ENCODE data around the gene KIAA0513. TPM values are rescaled to one million over a fixed set of nuclear protein-coding genes. Genes with fewer than 3 reads are reported as not detected.
A peak's percentile ranks its signal among the peaks of the same experiment; 100 is the strongest.

KIAA0513 gene
- total RNA-seq, 4 donors from 2014 or later = 17.7 to 52.0 (median 23.9) TPM

- DNase-seq = peak in 1 of 3 donors; percentile 64
- Histone ChIP-seq H3K27me3 (no peaks in the 10 kb centered on the region), H3K4me3 (no peak overlapping the region), H3K27ac (no peak overlapping the region), H3K9me3 (no peaks in the 10 kb centered on the region), H3K36me3 (peaks cover 0 to 9% (median 0%) of the 10 kb centered on the region in 3 donors), H3K4me1 (peaks cover 0 to 21% (median 0%) of the 10 kb centered on the region in 4 donors)
- TF ChIP-seq POLR2A (IDR thresholded peaks at IDR 0.05) = no peak
- no peak for TF ChIP-seq CTCF (IDR thresholded peaks at IDR 0.05)
Measured at GRCh38 chr16:85090873-85091521, 63.4 kb downstream of the KIAA0513 start.

DNA sequence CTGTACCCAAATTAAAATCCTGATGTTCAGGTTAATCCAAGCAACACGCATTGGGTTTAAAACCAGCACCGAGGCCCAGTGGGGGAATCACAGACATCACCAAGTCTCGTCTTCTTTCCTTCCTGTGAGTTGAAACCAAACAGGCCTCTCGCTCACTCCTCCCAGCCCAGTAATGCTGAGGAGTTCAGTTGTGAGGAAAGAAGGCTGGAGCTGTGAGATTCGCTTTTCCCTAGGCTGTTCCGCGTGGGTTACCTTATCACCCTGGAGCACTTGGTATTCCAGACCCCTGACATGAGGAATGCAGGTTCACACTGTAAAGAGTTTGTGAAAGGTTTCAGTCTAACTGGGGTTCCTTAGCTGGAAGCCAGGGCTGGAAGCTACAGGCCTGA is 63.9 kb downstream of the KIAA0513 start:
- H3K27me3 ChIP-seq = no peaks in the 10 kb centered on the region
- H3K4me1 ChIP-seq = peaks cover 0 to 18% (median 0%) of the 10 kb centered on the region in 4 donors
- H3K4me3 ChIP-seq = no peak overlapping the region
- H3K9me3 ChIP-seq = no peaks in the 10 kb centered on the region
- no peak for DNase-seq
- H3K27ac ChIP-seq = no peak overlapping the region
- H3K36me3 ChIP-seq = peaks cover 0 to 9% (median 0%) of the 10 kb centered on the region in 3 donors
- no peak for TF ChIP-seq CTCF (IDR thresholded peaks at IDR 0.05)
- TF ChIP-seq POLR2A (IDR thresholded peaks at IDR 0.05) = no peak

- H3K27me3 ChIP-seq = no peaks in the 10 kb centered on the region
- H3K4me1 ChIP-seq = peaks cover 0 to 13% (median 0%) of the 10 kb centered on the region in 4 donors
- no peak overlapping the region for H3K4me3 ChIP-seq
- TF ChIP-seq POLR2A (IDR thresholded peaks at IDR 0.05) (no peak), CTCF (IDR thresholded peaks at IDR 0.05) (no peak)
- no peaks in the 10 kb centered on the region for H3K9me3 ChIP-seq
- H3K27ac ChIP-seq = no peak overlapping the region
- peaks cover 0 to 9% (median 0%) of the 10 kb centered on the region in 3 donors for H3K36me3 ChIP-seq
- no peak for DNase-seq
Measured at GRCh38 chr16:85092309-85092708, 64.7 kb downstream of the KIAA0513 start.

DNA sequence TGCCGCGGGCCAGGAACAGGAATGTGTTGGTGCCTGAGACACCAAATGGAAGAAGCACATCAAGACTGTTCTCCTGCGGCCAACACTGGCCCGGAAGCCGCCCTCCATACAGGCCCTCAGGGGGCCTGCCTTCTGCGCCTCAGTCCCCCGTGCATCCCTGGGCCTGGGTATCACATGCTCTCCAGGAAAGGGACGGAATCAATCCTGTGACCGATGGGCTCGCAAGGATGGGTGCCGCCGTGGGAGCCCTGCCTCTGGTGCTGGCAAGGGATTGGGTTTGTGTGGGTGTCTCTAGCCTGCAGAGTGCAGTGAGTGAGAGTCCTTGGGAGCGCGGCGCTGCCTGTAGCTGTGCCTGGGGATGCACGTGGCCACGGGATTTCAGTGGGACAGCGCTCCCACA is 65.3 kb downstream of the KIAA0513 start:
- Histone ChIP-seq H3K9me3 (no peaks in the 10 kb centered on the region), H3K4me1 (peaks cover 0 to 13% (median 0%) of the 10 kb centered on the region in 4 donors), H3K36me3 (peaks cover 0 to 9% (median 0%) of the 10 kb centered on the region in 3 donors), H3K27ac (no peak overlapping the region), H3K27me3 (no peaks in the 10 kb centered on the region), H3K4me3 (no peak overlapping the region)
- TF ChIP-seq POLR2A (IDR thresholded peaks at IDR 0.05) (no peak), CTCF (IDR thresholded peaks at IDR 0.05) (no peak)
- no peak for DNase-seq

- no peaks in the 10 kb centered on the region for H3K9me3 ChIP-seq
- peaks cover 0 to 4% (median 0%) of the 10 kb centered on the region in 3 donors for H3K36me3 ChIP-seq
- H3K27me3 ChIP-seq = no peaks in the 10 kb centered on the region
- TF ChIP-seq CTCF (IDR thresholded peaks at IDR 0.05) (no peak), POLR2A (IDR thresholded peaks at IDR 0.05) (no peak)
- no peak overlapping the region for H3K4me3 ChIP-seq
- no peak for DNase-seq
- peaks cover 0 to 13% (median 0%) of the 10 kb centered on the region in 4 donors for H3K4me1 ChIP-seq
- H3K27ac ChIP-seq = no peak overlapping the region
Measured at GRCh38 chr16:85093705-85094104, 66.1 kb downstream of the KIAA0513 start.

Measured in Peyer's patch (tissue), 4 donors.